ENCODE data around the gene KRTCAP3. TPM values are rescaled to one million over a fixed set of nuclear protein-coding genes. Genes with fewer than 3 reads are reported as not detected.
"Not testable (repeated sequence)": the region's sequence is repeated elsewhere in the genome, so short reads cannot be mapped to it uniquely, and the experiment has no call there.

KRTCAP3 gene
- total RNA-seq, 2 experiments from 2014 or later = 4.2 to 4.3 TPM

DNA sequence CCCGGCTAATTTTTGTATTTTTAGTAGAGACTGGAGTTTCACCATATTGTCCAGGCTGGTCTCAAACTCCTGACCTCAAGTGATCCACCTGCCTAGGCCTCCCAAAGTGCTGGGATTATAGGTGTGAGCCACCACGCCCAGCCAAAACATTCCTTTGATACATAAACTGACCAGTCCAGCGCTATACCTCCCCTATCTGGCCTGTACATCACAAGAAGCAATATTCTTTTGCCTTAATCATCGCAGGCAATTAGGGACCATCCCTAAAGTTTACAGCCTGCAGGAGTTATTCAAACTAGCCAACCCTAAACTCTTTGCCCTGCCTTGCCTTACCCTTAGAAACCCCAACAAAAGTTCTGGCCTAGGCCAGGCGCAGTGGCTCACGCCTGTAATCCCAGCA is 26.0 kb upstream of the KRTCAP3 start:
- CTCF ChIA-PET = no interaction called here
- Mint-ChIP-seq H3K36me3 (ENCODE audit: low read depth) (no peaks in the 10 kb centered on the region), H3K9me3 (peaks cover 2% of the 10 kb centered on the region), H3K27ac (no peak overlapping the region), H3K27me3 (peaks cover 2% of the 10 kb centered on the region), H3K4me3 (no peak overlapping the region), H3K4me1 (ENCODE audit: low read depth) (no peaks in the 10 kb centered on the region)
- DNase-seq (no peak), ATAC-seq (no peak)
- intact Hi-C loops (cut with micrococcal nuclease) = no loop called here
- TF ChIP-seq, protein P1, sequence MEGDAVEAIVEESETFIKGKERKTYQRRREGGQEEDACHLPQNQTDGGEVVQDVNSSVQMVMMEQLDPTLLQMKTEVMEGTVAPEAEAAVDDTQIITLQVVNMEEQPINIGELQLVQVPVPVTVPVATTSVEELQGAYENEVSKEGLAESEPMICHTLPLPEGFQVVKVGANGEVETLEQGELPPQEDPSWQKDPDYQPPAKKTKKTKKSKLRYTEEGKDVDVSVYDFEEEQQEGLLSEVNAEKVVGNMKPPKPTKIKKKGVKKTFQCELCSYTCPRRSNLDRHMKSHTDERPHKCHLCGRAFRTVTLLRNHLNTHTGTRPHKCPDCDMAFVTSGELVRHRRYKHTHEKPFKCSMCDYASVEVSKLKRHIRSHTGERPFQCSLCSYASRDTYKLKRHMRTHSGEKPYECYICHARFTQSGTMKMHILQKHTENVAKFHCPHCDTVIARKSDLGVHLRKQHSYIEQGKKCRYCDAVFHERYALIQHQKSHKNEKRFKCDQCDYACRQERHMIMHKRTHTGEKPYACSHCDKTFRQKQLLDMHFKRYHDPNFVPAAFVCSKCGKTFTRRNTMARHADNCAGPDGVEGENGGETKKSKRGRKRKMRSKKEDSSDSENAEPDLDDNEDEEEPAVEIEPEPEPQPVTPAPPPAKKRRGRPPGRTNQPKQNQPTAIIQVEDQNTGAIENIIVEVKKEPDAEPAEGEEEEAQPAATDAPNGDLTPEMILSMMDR (IDR thresholded peaks at IDR 0.05) = no peak
- POLR2A ChIA-PET = interaction anchor here (0.7 to 1.2 kb wide), 2 partner anchors 12 to 237 kb away, joined by 3 to 4 read pairs; no protein-coding TSS in a partner anchor

DNA sequence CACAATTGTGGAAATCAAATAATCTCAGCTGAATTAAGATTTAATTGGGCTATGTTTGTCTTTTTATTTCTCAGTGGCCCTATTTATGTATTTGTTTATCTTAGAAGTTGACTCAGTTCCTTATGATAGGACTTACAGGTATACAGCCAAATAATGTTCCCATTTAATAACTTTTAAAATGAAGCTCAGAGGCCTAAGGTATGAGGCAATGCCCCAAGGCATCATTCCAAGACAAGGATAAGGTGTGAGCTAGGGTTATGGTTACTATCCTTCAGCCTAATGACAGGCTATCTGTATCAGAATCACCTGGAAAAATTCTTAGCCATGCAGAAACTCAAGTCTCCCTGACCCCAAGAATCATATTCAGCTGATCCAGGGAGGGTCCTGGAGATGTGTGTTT is 21.2 kb upstream of the KRTCAP3 start:
- TF ChIP-seq, protein P1 (IDR thresholded peaks at IDR 0.05) = no peak
- no peaks in the 10 kb centered on the region for H3K27me3 Mint-ChIP-seq
- intact Hi-C loops (cut with micrococcal nuclease) = no loop called here
- DNase-seq = no peak
- CTCF ChIA-PET = interaction anchor here (1.1 kb wide), 1 partner anchor 11 kb away, joined by 3 read pairs; the partner anchor contains the start of gene PPM1G
- POLR2A ChIA-PET = interaction anchor here (1.2 to 2.3 kb wide), 2 partner anchors 11 to 41 kb away, joined by 5 to 15 read pairs; partner anchors contain the start of genes PPM1G and ZNF513
- no peak overlapping the region for H3K27ac Mint-ChIP-seq
- no peaks in the 10 kb centered on the region for H3K4me1 Mint-ChIP-seq (ENCODE audit: low read depth)
- ATAC-seq = no peak
- no peaks in the 10 kb centered on the region for H3K36me3 Mint-ChIP-seq (ENCODE audit: low read depth)
- H3K4me3 Mint-ChIP-seq = no peak overlapping the region
- H3K9me3 Mint-ChIP-seq = no peaks in the 10 kb centered on the region

DNA sequence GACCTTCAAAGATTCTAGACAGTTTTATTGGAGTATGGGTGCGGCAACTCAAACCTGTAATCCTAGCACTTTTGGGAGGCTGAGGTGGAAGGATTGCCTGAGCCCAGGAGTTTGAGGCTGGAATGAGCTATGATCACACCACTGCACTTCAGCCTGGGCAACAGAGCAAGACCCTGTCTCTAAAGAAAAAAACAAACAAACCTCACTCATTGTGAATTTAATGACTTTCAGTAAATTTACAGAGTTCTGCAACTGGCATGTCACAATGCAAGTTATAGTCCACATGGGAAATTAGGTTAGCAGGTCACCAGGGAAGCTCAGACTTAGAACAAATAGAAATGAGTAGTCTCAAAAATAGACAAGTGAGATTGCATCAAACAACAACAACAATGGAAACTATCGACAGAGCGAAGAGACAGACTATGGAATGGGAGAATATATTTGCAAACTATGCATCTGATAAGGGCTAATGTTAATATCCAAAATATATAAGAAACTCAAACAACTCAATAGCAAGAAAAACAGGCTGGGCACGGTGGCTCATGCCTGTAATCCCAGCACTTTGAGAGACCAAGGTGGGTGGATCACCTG is 20.4 kb upstream of the KRTCAP3 start:
- DNase-seq (no peak), ATAC-seq (no peak)
- intact Hi-C loops (cut with micrococcal nuclease) = no loop called here
- no peaks in the 10 kb centered on the region for H3K9me3 Mint-ChIP-seq
- TF ChIP-seq, protein P1 (IDR thresholded peaks at IDR 0.05) = no peak
- POLR2A ChIA-PET = interaction anchor here (0.7 to 2.3 kb wide), 4 partner anchors 12 to 195 kb away, joined by 3 to 15 read pairs (median 4); partner anchors contain the start of genes PPM1G and ZNF513
- no peak overlapping the region for H3K27ac Mint-ChIP-seq
- no peaks in the 10 kb centered on the region for H3K36me3 Mint-ChIP-seq (ENCODE audit: low read depth)
- no peaks in the 10 kb centered on the region for H3K4me1 Mint-ChIP-seq (ENCODE audit: low read depth)
- H3K27me3 Mint-ChIP-seq = no peaks in the 10 kb centered on the region
- CTCF ChIA-PET = no interaction called here
- no peak overlapping the region for H3K4me3 Mint-ChIP-seq

DNA sequence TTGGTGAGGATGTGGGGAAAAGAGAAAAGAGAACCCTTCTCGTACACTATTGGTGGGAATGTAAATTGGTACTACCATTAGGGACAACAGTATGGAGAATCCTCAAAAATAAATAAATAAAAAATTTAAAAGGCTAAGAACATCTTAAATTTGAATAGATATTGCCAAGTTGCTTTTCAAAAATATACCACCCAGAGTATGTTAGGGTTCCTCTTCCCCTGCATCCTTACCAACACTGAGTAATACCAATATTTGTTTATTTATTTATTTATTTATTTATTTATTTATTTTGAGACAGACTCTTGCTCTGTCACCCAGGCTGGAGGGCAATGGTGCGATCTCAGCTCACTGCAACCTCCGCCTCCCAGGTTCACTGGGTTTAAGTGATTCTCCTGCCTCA is 19.2 kb upstream of the KRTCAP3 start:
- H3K36me3 Mint-ChIP-seq (ENCODE audit: low read depth) = no peaks in the 10 kb centered on the region
- no peak for ATAC-seq
- H3K27me3 Mint-ChIP-seq = no peaks in the 10 kb centered on the region
- TF ChIP-seq, protein P1 (IDR thresholded peaks at IDR 0.05) = no peak
- peaks cover 4% of the 10 kb centered on the region for H3K4me1 Mint-ChIP-seq (ENCODE audit: low read depth)
- intact Hi-C loops (cut with micrococcal nuclease) = no loop called here
- CTCF ChIA-PET = no interaction called here
- H3K27ac Mint-ChIP-seq = no peak overlapping the region
- no peak for DNase-seq
- H3K4me3 Mint-ChIP-seq = no peak overlapping the region
- no peaks in the 10 kb centered on the region for H3K9me3 Mint-ChIP-seq
- POLR2A ChIA-PET = interaction anchor here (1.7 kb wide), 1 partner anchor 13 kb away, joined by 5 read pairs; the partner anchor contains the start of gene PPM1G

DNA sequence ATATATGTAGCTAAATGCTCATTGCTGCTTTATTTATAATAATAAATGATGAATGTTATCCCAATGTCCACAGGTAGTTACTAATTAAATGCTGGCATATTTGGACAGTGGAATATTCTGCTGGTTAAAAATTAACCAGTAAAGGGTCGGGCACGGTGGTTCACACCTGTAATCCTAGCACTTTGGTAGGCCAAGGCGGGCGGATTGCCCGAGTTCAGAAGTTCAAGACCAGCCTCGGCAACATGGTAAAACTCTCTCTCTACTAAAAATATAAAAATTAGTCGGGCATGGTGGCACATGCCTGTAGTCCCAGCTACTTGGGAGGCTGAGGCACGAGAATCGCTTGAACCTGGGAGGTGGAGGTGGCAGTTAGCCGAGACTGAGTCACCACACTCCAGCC is 17.1 kb upstream of the KRTCAP3 start:
- H3K4me1 Mint-ChIP-seq (ENCODE audit: low read depth); POLR2A ChIA-PET; H3K27me3 Mint-ChIP-seq; DNase-seq; ATAC-seq; H3K27ac Mint-ChIP-seq; H3K36me3 Mint-ChIP-seq (ENCODE audit: low read depth); intact Hi-C loops (cut with micrococcal nuclease); H3K9me3 Mint-ChIP-seq; H3K4me3 Mint-ChIP-seq; CTCF ChIA-PET: not testable (repeated sequence)
